K562 (cell line): ENCODE results near the gene ANO10. TPM values are rescaled to one million over a fixed set of nuclear protein-coding genes. Genes with fewer than 3 reads are reported as not detected.

ENCODE experiments used
- AFF1 ChIP-seq, 2 experiments: fragments of 450-650 bp; IDR thresholded peaks; 2 replicates each; pipeline ENCODE4 v1.6.1; 2018; ENCODE audit warnings: mild to moderate bottlenecking in 2 of 2, low read depth in 1 of 2; ENCODE audit not compliant: partially characterized antibody in 2 of 2
- BRD9 ChIP-seq: fragments of 450-650 bp; IDR thresholded peaks from 2 replicates; pipeline ENCODE4 v1.6.1; 2018; ENCODE audit warnings: low read depth; ENCODE audit not compliant: partially characterized antibody
- MAX ChIP-seq: sonication (generic); formaldehyde crosslinking; IDR thresholded peaks from 2 replicates; pipeline ENCODE4 v1.9.0; 2022; ENCODE audit warnings: mild to moderate bottlenecking, missing genetic modification reagents
- MBD2 ChIP-seq: sonication (generic); IDR thresholded peaks from 2 replicates; pipeline ENCODE4 v1.6.1; 2016; ENCODE audit warnings: low read depth, borderline replicate concordance
- PTBP1 ChIP-seq: fragments of 200-400 bp; formaldehyde crosslinking; IDR thresholded peaks from 2 replicates; pipeline ENCODE4 v1.6.1; 2017; ENCODE audit warnings: low read depth, low read length
- THRB ChIP-seq: fragments of 450-650 bp; formaldehyde crosslinking; conservative IDR thresholded peaks from 2 replicates; pipeline ENCODE4 v1.4.0; 2022; ENCODE audit warnings: mild to moderate bottlenecking, missing genetic modification characterization
- ZBTB40 ChIP-seq, 2 experiments: fragments of 450-650 bp in 1 of 2; sonication (generic) in 1 of 2; formaldehyde crosslinking in 1 of 2; IDR thresholded peaks; 2 replicates each; pipeline versions ENCODE4 v1.7.1 to v1.9.0; 2016 to 2022; ENCODE audit warnings: inconsistent platforms in 1 of 2, mild to moderate bottlenecking in 1 of 2, missing genetic modification reagents in 1 of 2
- polyA plus RNA-seq, 8 experiments: library from polyadenylated mRNA; depleted of rRNA in 4 of 8; stranded (reverse) in 5 of 8; unstranded in 3 of 8; fragments of >200 nt; fragmentation: Nextera tagmentation in 2 of 8; fragmentation: Illumina TruSeq in 1 of 8; extraction: Ambion mirVana in 2 of 8; extraction: Trizol in 1 of 8; gene quantifications; 2 replicates each; pipeline versions ENCODE4 v1.2.1 to v1.2.3, GENCODE V29; 2011 to 2014; ENCODE audit warnings: inconsistent platforms in 1 of 8, missing spikeins in 1 of 8
- total RNA-seq, 7 experiments: library from RNA; depleted of rRNA in 6 of 7; stranded (reverse); fragments of >200 nt in 6 of 7; fragmentation: Illumina TruSeq in 2 of 7; extraction: Trizol in 2 of 7; gene quantifications; 2 replicates each; pipeline versions ENCODE4 v1.2.1 to v1.2.3, GENCODE V29; 2011 to 2021; ENCODE audit warnings: low replicate concordance in 1 of 7

Gene ANO10
- total and polyA plus RNA-seq, 9 of the 15 experiments (the other 6 are each of a cell fraction or from before 2014, with no cell fraction given) = 6.4 to 46.0 (median 32.3) TPM

GRCh38 chr3:43621656-43622432, at the start of gene ANO10 (continued):
- TF ChIP-seq ZBTB40 (IDR thresholded peaks at IDR 0.05) (peak; percentile 44; the same call in 1 of the 2 replicates), ZBTB40 (CRISPR knock-in tag; IDR thresholded peaks at IDR 0.05) (no peak), BRD9 (peak; percentile 41), THRB (CRISPR knock-in tag) (0 out of 2 replicates have a peak, but pooled peaks have one; percentile 71), AFF1 (IDR thresholded peaks at IDR 0.05; ENCODE audit: low read depth in 1 of 2, partially characterized antibody in 2 of 2) (peak in 1 of 2 experiments; percentile 79), MBD2 (peak; percentile 41; the same call in 1 of the 2 replicates), MAX (CRISPR knock-in tag) (peak; percentile 75), PTBP1 (no peak)
